Hematopoietic multipotent progenitor cell treated with erythropoietin and hydrocortisone succinate and interleukin-3 and kit ligand, for 17 days (in vitro differentiated cells): ENCODE measurements around the gene ADCK1.
"Not testable (repeated sequence)": the region's sequence is repeated elsewhere in the genome, so short reads cannot be mapped to it uniquely, and the experiment has no call there.

Experiments
- DNase-seq: peaks from one replicate; pipeline ENCODE4 v3.0.0-alpha.2; 2015; ENCODE audit warnings: low spot score

The ADCK1 gene

GRCh38 chr14:77865455-77865854 lies 65.5 kb downstream of the ADCK1 start:
- DNase-seq: no peak

- no peak for DNase-seq
Observed at GRCh38 chr14:77866932-77867331, 67.0 kb downstream of the ADCK1 start.

GRCh38 chr14:77867476-77867875 lies 67.6 kb downstream of the ADCK1 start:
- no peak for DNase-seq

GRCh38 chr14:77868552-77869285 lies 68.8 kb downstream of the ADCK1 start:
- DNase-seq: no peak

GRCh38 chr14:77869340-77869739 lies 69.4 kb downstream of the ADCK1 start:
- DNase-seq: no peak

- no peak for DNase-seq
Observed at GRCh38 chr14:77870646-77871045, 70.7 kb downstream of the ADCK1 start.

- no peak for DNase-seq
Observed at GRCh38 chr14:77872152-77872551, 72.2 kb downstream of the ADCK1 start.

- DNase-seq: no peak
Observed at GRCh38 chr14:77872983-77873382, 73.1 kb downstream of the ADCK1 start.

GRCh38 chr14:77878783-77879182 lies 78.9 kb downstream of the ADCK1 start:
- no peak for DNase-seq

- no peak for DNase-seq
Observed at GRCh38 chr14:77880056-77880455, 80.1 kb downstream of the ADCK1 start.

GRCh38 chr14:77882098-77882497 lies 82.2 kb downstream of the ADCK1 start:
- no peak for DNase-seq

GRCh38 chr14:77882636-77883035 lies 82.7 kb downstream of the ADCK1 start:
- DNase-seq: no peak

- DNase-seq: no peak
Observed at GRCh38 chr14:77883131-77883846, 83.4 kb downstream of the ADCK1 start.

GRCh38 chr14:77883847-77884238 lies 83.9 kb downstream of the ADCK1 start:
- no peak for DNase-seq

- DNase-seq: no peak
Observed at GRCh38 chr14:77885367-77885766, 85.5 kb downstream of the ADCK1 start.

GRCh38 chr14:77886010-77886409 lies 86.1 kb downstream of the ADCK1 start:
- no peak for DNase-seq

- not testable (repeated sequence) for DNase-seq
Observed at GRCh38 chr14:77888903-77889302, 89.0 kb downstream of the ADCK1 start.

- no peak for DNase-seq
Observed at GRCh38 chr14:77889971-77890442, 90.1 kb downstream of the ADCK1 start.

GRCh38 chr14:77890873-77891272 lies 91.0 kb downstream of the ADCK1 start:
- no peak for DNase-seq

GRCh38 chr14:77892381-77892871 lies 92.5 kb downstream of the ADCK1 start:
- no peak for DNase-seq

GRCh38 chr14:77892890-77893484 lies 93.1 kb downstream of the ADCK1 start:
- no peak for DNase-seq

GRCh38 chr14:77897374-77897773 lies 97.5 kb downstream of the ADCK1 start:
- DNase-seq: no peak

GRCh38 chr14:77902811-77903210 lies 102.9 kb downstream of the ADCK1 start:
- no peak for DNase-seq
